H54 (cell line): ENCODE results near the gene SLCO3A1.

Experiments used
- DNase-seq: peaks from one replicate; pipeline ENCODE4 v3.0.0; 2011; ENCODE audit warnings: low spot score, mixed read lengths; ENCODE audit not compliant: insufficient read length
- FAIRE-seq: peaks from 3 replicates; lab custom pipeline; 2011; peaks lifted over from hg19 to GRCh38; lab: Jason Lieb, UNC
- POLR2A ChIP-seq: IDR thresholded peaks from 2 replicates; pipeline ENCODE4 v1.6.1; 2011; ENCODE audit warnings: low read depth, mild to moderate bottlenecking, low read length

Gene SLCO3A1

DNA sequence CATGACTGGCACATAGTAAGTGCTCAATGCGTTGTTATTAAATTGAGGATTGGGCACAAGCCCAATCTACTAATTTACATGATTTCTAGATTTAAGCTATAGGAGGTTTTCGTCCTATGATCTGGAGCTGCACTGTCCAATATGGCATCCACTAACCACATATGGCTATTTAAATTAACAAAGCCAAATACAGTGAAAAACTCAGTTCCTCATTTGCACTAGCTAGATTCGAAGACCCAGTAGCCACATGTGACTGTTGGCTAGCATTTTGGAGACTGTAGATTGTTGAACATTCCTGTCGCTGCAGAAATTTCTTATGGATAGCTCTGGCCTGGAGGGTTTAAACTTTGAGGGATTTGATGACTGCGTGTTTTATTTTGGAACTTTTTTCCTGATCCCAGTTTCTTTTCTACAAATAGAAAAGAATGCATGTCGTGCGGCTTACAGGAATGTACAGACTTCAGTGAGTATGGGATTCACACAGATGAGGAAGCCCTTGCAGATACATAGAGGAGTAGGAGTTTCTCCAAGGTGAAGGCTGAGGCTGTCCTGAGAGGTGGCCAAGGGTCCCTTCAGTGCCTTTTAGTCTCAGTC lies 82.8 kb downstream of the SLCO3A1 start:
- no peak for TF ChIP-seq POLR2A
- DNase-seq (no peak), FAIRE-seq (no peak)

DNA sequence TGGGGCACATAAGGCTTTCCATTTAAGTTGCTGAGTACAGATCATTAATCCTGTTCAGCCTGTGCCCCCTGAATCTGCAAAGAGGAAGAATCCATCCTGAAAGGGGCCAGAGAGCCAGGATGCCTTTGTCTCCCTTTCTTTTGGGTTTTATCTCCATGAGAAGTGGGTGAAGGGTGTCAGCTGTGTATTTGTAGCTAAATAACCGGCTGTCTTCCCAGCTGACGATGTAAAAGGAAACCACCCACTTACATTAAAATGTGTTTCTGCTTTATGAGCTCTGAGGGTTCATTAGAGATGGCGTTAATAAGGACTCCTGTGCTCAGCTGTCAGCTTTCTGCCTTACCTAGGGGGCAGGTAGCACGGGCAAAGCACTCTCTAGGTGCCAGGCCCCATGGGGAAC lies 83.4 kb downstream of the SLCO3A1 start:
- no peak for FAIRE-seq
- TF ChIP-seq POLR2A, result no peak
- DNase-seq, result no peak

- FAIRE-seq (no peak), DNase-seq (no peak)
- TF ChIP-seq POLR2A, result no peak
Measured at GRCh38 chr15:91938136-91938535, 84.6 kb downstream of the SLCO3A1 start.

GRCh38 chr15:91939403-91939831 lies 85.9 kb downstream of the SLCO3A1 start:
- DNase-seq (no peak), FAIRE-seq (no peak)
- no peak for TF ChIP-seq POLR2A

- DNase-seq, result no peak
- FAIRE-seq, result no peak
- no peak for TF ChIP-seq POLR2A
Measured at GRCh38 chr15:91940496-91941381, 87.2 kb downstream of the SLCO3A1 start.

- no peak for DNase-seq
- no peak for FAIRE-seq
- TF ChIP-seq POLR2A, result no peak
Measured at GRCh38 chr15:91941871-91942658, 88.6 kb downstream of the SLCO3A1 start.

- DNase-seq, result no peak
Measured at GRCh38 chr15:91942720-91943394, 89.3 kb downstream of the SLCO3A1 start.

DNA sequence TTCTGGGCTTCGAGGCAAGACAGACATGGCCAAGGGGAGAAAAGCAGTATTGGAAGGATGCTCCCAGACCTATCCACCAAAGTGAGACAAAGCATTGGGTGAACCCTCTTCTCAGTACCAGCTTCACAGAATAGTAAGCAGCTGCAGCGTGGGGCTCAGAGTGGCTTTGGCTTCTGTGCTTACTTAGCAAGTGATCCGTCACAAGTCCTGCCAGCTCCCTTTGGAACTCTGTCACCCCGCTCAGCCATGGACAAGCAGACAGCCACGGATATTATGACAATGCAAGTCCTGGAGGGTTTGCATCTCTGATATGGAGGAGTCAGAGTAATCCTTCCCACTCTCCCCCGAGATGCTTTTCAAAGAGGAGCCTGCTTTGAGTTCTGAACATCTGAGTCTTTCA lies 90.8 kb downstream of the SLCO3A1 start:
- FAIRE-seq (no peak), DNase-seq (no peak)
- no peak for TF ChIP-seq POLR2A

More at GRCh38 chr15:91942720-91943394, 89.3 kb downstream of the SLCO3A1 start:
- no peak for FAIRE-seq
- no peak for TF ChIP-seq POLR2A

GRCh38 chr15:91945385-91945784 lies 91.9 kb downstream of the SLCO3A1 start:
- no peak for TF ChIP-seq POLR2A
- no peak for DNase-seq
- FAIRE-seq, result no peak

DNA sequence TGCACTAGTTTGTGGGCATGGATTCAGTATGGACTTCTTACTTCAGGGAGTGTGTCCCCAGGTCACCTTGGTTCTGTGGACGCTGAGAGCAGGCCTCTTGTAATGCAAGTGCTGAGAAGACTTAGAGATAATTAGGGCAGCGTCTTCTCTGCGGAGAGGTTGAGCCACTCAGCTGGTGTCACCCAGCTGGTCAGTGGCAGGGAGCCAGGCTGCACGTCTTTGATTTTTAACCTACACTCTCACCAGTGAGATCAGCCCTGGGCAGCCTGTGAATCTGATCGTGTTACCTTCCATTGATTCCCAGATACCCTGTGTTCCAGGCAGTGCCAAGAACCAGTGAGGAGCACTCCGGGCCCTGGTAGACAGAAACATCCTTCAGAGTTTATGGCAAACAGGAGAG lies 92.6 kb downstream of the SLCO3A1 start:
- TF ChIP-seq POLR2A, result no peak
- no peak for DNase-seq
- FAIRE-seq, result no peak

GRCh38 chr15:91946581-91947292 lies 93.2 kb downstream of the SLCO3A1 start:
- TF ChIP-seq POLR2A, result no peak
- no peak for FAIRE-seq
- DNase-seq, result no peak

DNA sequence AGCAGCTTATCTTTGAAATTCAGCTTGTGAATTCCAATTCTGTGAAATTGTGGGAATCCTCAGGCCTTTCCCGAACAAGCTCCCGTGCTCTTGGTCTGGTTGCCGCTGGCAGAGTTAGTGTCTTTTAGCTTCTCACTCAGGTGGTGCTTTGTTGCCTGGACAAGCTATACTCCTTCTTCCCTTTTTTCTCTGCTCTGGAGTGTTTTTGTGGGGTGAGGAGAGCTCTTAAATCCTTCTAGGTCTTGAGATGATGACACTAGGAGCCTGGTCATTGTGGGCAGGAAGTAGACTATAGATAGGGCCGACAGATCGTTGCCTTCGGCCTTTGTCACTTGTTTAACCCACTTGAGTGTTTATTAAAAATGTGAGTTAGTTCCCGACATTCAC lies 93.8 kb downstream of the SLCO3A1 start:
- DNase-seq (no peak), FAIRE-seq (no peak)
- TF ChIP-seq POLR2A, result no peak
